K562 (cell line): ENCODE results near the gene MOSPD3. TPM values are rescaled to one million over a fixed set of nuclear protein-coding genes. Genes with fewer than 3 reads are reported as not detected.

Source experiments
- BCOR ChIP-seq: fragments of 450-650 bp; IDR thresholded peaks from 2 replicates; pipeline ENCODE4 v1.6.1; 2016
- CREB3L1 ChIP-seq: fragments of 450-650 bp; IDR thresholded peaks from 2 replicates; pipeline ENCODE4 v1.6.1; 2014; ENCODE audit warnings: low read depth, mild to moderate bottlenecking, moderate library complexity, borderline replicate concordance
- CTBP1 ChIP-seq: fragments of 450-650 bp; IDR thresholded peaks from 2 replicates; pipeline ENCODE4 v1.6.1; 2016; ENCODE audit warnings: borderline replicate concordance
- DACH1 ChIP-seq: fragments of 450-650 bp; IDR thresholded peaks from 2 replicates; pipeline ENCODE4 v1.6.1; 2018; ENCODE audit not compliant: partially characterized antibody
- GATAD2B ChIP-seq: fragments of 450-650 bp; IDR thresholded peaks from 2 replicates; pipeline ENCODE4 v1.6.1; 2017; ENCODE audit warnings: mild to moderate bottlenecking, borderline replicate concordance
- HMGN3 ChIP-seq: IDR thresholded peaks from 2 replicates; pipeline ENCODE4 v1.6.1; 2011; ENCODE audit warnings: borderline replicate concordance, low read depth, mild to moderate bottlenecking, mixed read lengths, low read length; ENCODE audit not compliant: insufficient read length; ENCODE audit errors: extremely low read depth
- JUND ChIP-seq, 2 experiments: IDR thresholded peaks; 2 replicates in 1 of 2; 3 replicates in 1 of 2; pipeline ENCODE4 v1.6.1; 2011; ENCODE audit warnings: borderline replicate concordance in 2 of 2, low read depth in 2 of 2, low read length in 2 of 2, improper control_type of control experiment in 1 of 2, missing biosample characterization in 1 of 2, missing genetic modification characterization in 1 of 2, missing genetic modification reagents in 1 of 2
- MYNN ChIP-seq, 2 experiments: sonication (generic); formaldehyde crosslinking in 1 of 2; IDR thresholded peaks; 2 replicates each; pipeline versions ENCODE4 v1.5.0 to v1.6.1; 2016 to 2020; ENCODE audit warnings: antibody characterized with exemption in 1 of 2, missing genetic modification reagents in 1 of 2
- PCBP1 ChIP-seq: fragments of 200-400 bp; formaldehyde crosslinking; IDR thresholded peaks from 2 replicates; pipeline ENCODE4 v1.6.1; 2018; ENCODE audit warnings: mild to moderate bottlenecking, low read depth, low read length; ENCODE audit not compliant: poor library complexity, severe bottlenecking
- SMARCA5 ChIP-seq: fragments of 450-650 bp; IDR thresholded peaks from 2 replicates; pipeline ENCODE4 v1.6.1; 2016
- SP2 ChIP-seq: IDR thresholded peaks from 2 replicates; pipeline ENCODE4 v1.6.1; 2011; ENCODE audit warnings: mild to moderate bottlenecking, low read depth, low read length, moderate library complexity; ENCODE audit not compliant: poor library complexity, severe bottlenecking; ENCODE audit errors: extremely low read depth
- STAT5A ChIP-seq: IDR thresholded peaks from 2 replicates; pipeline ENCODE4 v1.6.1; 2012; ENCODE audit warnings: low read length, inconsistent platforms, borderline replicate concordance
- STAT5B ChIP-seq: fragments of 250-450 bp; sonication (Bioruptor Pico); IDR thresholded peaks from 2 replicates; pipeline ENCODE4 v1.8.0; 2021; ENCODE audit warnings: mild to moderate bottlenecking, inconsistent platforms
- TEAD1 ChIP-seq, 2 experiments: fragments of 450-650 bp in 1 of 2; sonication (generic) in 1 of 2; formaldehyde crosslinking; IDR thresholded peaks; 2 replicates each; pipeline versions ENCODE4 v1.4.0 to v1.8.0; 2020 to 2022; ENCODE audit warnings: mild to moderate bottlenecking in 2 of 2, missing genetic modification reagents in 1 of 2
- ZBTB8A ChIP-seq: fragments of 450-650 bp; IDR thresholded peaks from 2 replicates; pipeline ENCODE4 v1.6.1; 2018; ENCODE audit warnings: mild to moderate bottlenecking, moderate library complexity; ENCODE audit not compliant: partially characterized antibody
- ZNF146 ChIP-seq: IDR thresholded peaks from one replicate; pipeline ENCODE4 v1.6.1; 2018; ENCODE audit warnings: missing compliant biosample characterization; ENCODE audit not compliant: unreplicated experiment
- polyA plus RNA-seq, 8 experiments: library from polyadenylated mRNA; depleted of rRNA in 4 of 8; stranded (reverse) in 5 of 8; unstranded in 3 of 8; fragments of >200 nt; fragmentation: Nextera tagmentation in 2 of 8; fragmentation: Illumina TruSeq in 1 of 8; extraction: Ambion mirVana in 2 of 8; extraction: Trizol in 1 of 8; gene quantifications; 2 replicates each; pipeline versions ENCODE4 v1.2.1 to v1.2.3, GENCODE V29; 2011 to 2014; ENCODE audit warnings: inconsistent platforms in 1 of 8, missing spikeins in 1 of 8
- total RNA-seq, 7 experiments: library from RNA; depleted of rRNA in 6 of 7; stranded (reverse); fragments of >200 nt in 6 of 7; fragmentation: Illumina TruSeq in 2 of 7; extraction: Trizol in 2 of 7; gene quantifications; 2 replicates each; pipeline versions ENCODE4 v1.2.1 to v1.2.3, GENCODE V29; 2011 to 2021; ENCODE audit warnings: low replicate concordance in 1 of 7
- TF ChIP-seq, protein P1 (sequence below): sonication (generic); formaldehyde crosslinking; IDR thresholded peaks from 2 replicates; pipeline ENCODE4 v1.8.0; 2022; ENCODE audit warnings: mild to moderate bottlenecking, low read depth, missing genetic modification reagents
- TF ChIP-seq, protein P2 (sequence below): fragments of 150-350 bp; IDR thresholded peaks from 2 replicates; pipeline ENCODE4 v1.6.1; 2014; ENCODE audit warnings: low read depth, mild to moderate bottlenecking, low read length, borderline replicate concordance

MOSPD3 gene
- total and polyA plus RNA-seq, 9 of the 15 experiments (the other 6 are each of a cell fraction or from before 2014, with no cell fraction given), result 1.4 to 32.1 (median 7.3) TPM

DNA sequence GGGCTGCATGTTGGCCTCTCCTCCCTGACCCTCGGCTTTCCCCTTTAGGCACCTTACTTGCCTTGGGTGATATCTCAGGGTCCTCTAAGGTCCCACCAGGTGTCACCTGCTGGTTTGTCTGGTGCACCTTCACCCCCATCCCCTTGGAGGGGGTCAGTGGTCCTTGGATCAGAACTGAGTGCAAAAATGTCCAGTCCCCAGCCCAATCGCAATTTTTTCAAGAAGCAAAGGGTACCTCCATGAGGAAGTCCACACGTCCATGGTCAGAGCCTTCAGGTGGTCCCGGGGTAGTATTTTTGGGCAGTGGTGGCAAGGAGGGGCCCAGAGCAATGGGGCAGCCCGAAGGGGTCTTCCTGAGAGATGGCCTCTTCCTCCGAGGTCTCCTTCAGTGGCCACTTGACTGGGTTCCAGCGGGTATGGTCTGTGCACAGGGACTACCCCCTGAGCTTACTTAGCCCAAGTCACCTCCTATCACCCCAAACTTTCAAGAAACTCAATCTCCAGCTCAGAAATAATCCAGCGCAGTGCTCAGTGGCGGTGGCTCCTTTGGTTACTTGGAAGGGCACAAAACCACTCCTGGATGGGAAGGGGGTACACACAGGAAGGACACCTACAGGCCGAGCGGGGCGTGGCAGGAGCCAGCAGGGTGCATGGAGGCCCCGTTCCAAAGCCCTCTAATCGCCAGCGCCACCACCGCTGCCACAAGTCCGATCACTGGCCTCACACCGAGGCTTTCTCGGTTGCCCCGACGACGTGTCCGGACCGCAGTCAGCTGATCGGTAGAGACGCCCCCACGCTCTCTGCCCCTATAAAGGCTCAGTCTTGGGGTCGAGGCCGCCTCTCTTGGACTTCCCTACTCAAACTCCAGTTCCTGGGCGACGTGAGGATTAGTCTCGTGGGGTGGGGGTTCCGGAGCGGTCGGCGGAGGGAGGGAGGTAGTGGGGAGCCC lies 43.2 kb upstream of the MOSPD3 start (continued):
- TF ChIP-seq, protein P1, sequence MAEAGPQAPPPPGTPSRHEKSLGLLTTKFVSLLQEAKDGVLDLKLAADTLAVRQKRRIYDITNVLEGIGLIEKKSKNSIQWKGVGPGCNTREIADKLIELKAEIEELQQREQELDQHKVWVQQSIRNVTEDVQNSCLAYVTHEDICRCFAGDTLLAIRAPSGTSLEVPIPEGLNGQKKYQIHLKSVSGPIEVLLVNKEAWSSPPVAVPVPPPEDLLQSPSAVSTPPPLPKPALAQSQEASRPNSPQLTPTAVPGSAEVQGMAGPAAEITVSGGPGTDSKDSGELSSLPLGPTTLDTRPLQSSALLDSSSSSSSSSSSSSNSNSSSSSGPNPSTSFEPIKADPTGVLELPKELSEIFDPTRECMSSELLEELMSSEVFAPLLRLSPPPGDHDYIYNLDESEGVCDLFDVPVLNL (CRISPR knock-in tag), result no peak
- TF ChIP-seq STAT5B (CRISPR knock-in tag) (no peak), JUND (IDR thresholded peaks at IDR 0.05; ENCODE audit: borderline replicate concordance, low read depth, low read length) (0 out of 2 replicates have a peak, but pooled peaks have one; percentile 11), JUND (tag; IDR thresholded peaks at IDR 0.05; ENCODE audit: borderline replicate concordance, low read depth, low read length) (no peak), CREB3L1 (peak; percentile 32; the same call in 1 of the 2 replicates), TEAD1 (CRISPR knock-in tag; IDR thresholded peaks at IDR 0.05) (no peak), CTBP1 (no peak), BCOR (no peak), PCBP1 (no peak), ZNF146 (CRISPR knock-in tag) (no peak), SMARCA5 (no peak), GATAD2B (0 out of 2 replicates have a peak, but pooled peaks have one; percentile 46), HMGN3 (peak; percentile 30), SP2 (no peak), ZBTB8A (no peak), STAT5A (no peak), DACH1 (peak; percentile 81), MYNN (IDR thresholded peaks at IDR 0.05) (0 out of 2 replicates have a peak, but pooled peaks have one; percentile 63), MYNN (CRISPR knock-in tag; IDR thresholded peaks at IDR 0.05) (no peak)
- TF ChIP-seq, protein P2, sequence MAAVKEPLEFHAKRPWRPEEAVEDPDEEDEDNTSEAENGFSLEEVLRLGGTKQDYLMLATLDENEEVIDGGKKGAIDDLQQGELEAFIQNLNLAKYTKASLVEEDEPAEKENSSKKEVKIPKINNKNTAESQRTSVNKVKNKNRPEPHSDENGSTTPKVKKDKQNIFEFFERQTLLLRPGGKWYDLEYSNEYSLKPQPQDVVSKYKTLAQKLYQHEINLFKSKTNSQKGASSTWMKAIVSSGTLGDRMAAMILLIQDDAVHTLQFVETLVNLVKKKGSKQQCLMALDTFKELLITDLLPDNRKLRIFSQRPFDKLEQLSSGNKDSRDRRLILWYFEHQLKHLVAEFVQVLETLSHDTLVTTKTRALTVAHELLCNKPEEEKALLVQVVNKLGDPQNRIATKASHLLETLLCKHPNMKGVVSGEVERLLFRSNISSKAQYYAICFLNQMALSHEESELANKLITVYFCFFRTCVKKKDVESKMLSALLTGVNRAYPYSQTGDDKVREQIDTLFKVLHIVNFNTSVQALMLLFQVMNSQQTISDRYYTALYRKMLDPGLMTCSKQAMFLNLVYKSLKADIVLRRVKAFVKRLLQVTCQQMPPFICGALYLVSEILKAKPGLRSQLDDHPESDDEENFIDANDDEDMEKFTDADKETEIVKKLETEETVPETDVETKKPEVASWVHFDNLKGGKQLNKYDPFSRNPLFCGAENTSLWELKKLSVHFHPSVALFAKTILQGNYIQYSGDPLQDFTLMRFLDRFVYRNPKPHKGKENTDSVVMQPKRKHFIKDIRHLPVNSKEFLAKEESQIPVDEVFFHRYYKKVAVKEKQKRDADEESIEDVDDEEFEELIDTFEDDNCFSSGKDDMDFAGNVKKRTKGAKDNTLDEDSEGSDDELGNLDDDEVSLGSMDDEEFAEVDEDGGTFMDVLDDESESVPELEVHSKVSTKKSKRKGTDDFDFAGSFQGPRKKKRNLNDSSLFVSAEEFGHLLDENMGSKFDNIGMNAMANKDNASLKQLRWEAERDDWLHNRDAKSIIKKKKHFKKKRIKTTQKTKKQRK, result no peak
